GM21576 (cell line): Measurements from ENCODE around the gene NAV2.

ENCODE experiments used
- ATAC-seq: cut with Tn5 transposase; IDR thresholded peaks from one replicate; pipeline ENCODE4 v1.9.1; 2021; ENCODE audit warnings: mild to moderate bottlenecking, moderate library complexity; ENCODE audit not compliant: unreplicated experiment

Gene NAV2

GRCh38 chr11:19805376-19805775, 92.7 kb downstream of the NAV2 start:
- ATAC-seq: no peak

- no peak for ATAC-seq
Observed at GRCh38 chr11:19805827-19806226, 93.2 kb downstream of the NAV2 start.

- no peak for ATAC-seq
Observed at GRCh38 chr11:19806251-19806650, 93.6 kb downstream of the NAV2 start.

GRCh38 chr11:19808076-19808911, 95.7 kb downstream of the NAV2 start:
- no peak for ATAC-seq

- ATAC-seq: no peak
Observed at GRCh38 chr11:19810852-19811251, 98.2 kb downstream of the NAV2 start.

GRCh38 chr11:19811380-19811779, 98.7 kb downstream of the NAV2 start:
- no peak for ATAC-seq

- ATAC-seq: no peak
Observed at GRCh38 chr11:19812096-19812495, 99.5 kb downstream of the NAV2 start.

GRCh38 chr11:19812710-19813109, 100.1 kb downstream of the NAV2 start:
- no peak for ATAC-seq

GRCh38 chr11:19813158-19813879, 100.7 kb downstream of the NAV2 start:
- no peak for ATAC-seq

- ATAC-seq: no peak
Observed at GRCh38 chr11:19814421-19814820, 101.8 kb downstream of the NAV2 start.

- ATAC-seq: no peak
Observed at GRCh38 chr11:19816040-19816439, 103.4 kb downstream of the NAV2 start.

GRCh38 chr11:19816817-19817216, 104.2 kb downstream of the NAV2 start:
- ATAC-seq: no peak

- no peak for ATAC-seq
Observed at GRCh38 chr11:19817265-19817851, 104.7 kb downstream of the NAV2 start.

GRCh38 chr11:19817870-19818269, 105.2 kb downstream of the NAV2 start:
- ATAC-seq: no peak

GRCh38 chr11:19818619-19819018, 106.0 kb downstream of the NAV2 start:
- no peak for ATAC-seq

- ATAC-seq: no peak
Observed at GRCh38 chr11:19819148-19819547, 106.5 kb downstream of the NAV2 start.

- ATAC-seq: no peak
Observed at GRCh38 chr11:19820100-19820499, 107.5 kb downstream of the NAV2 start.

- no peak for ATAC-seq
Observed at GRCh38 chr11:19821412-19821875, 108.8 kb downstream of the NAV2 start.

GRCh38 chr11:19821993-19822392, 109.4 kb downstream of the NAV2 start:
- ATAC-seq: no peak

- ATAC-seq: no peak
Observed at GRCh38 chr11:19822531-19822930, 109.9 kb downstream of the NAV2 start.

GRCh38 chr11:19826606-19827005, 114.0 kb downstream of the NAV2 start:
- no peak for ATAC-seq
